Tibial artery (tissue), 4 donors: Measurements from ENCODE around the gene KCMF1.

Source experiments
- DNase-seq, 2 donors: peaks; one replicate each; pipeline ENCODE4 v3.0.0-alpha.2; 2019
- H3K27ac ChIP-seq, 2 donors: fragments of 200-600 bp; sonication (generic) in 1 of 2; 1 replicate in 1 of 2; 2 replicates in 1 of 2; pipeline ENCODE4 v1.5.1; 2018 to 2019; ENCODE audit warnings: mild to moderate bottlenecking in 1 of 2
- H3K27me3 ChIP-seq, 2 donors: fragments of 200-600 bp; sonication (generic) in 1 of 2; one replicate each; pipeline versions ENCODE4 v1.5.1 to v1.6.0; 2016 to 2019
- H3K36me3 ChIP-seq, 3 donors: fragments of 200-600 bp; sonication (generic) in 2 of 3; one replicate each; pipeline ENCODE4 v1.5.1; 2016 to 2019; ENCODE audit warnings: mild to moderate bottlenecking in 2 of 3
- H3K4me1 ChIP-seq, 4 donors: fragments of 200-600 bp; sonication (generic) in 2 of 4; 1 replicate in 3 of 4; 2 replicates in 1 of 4; pipeline ENCODE4 v1.5.1; 2016 to 2019
- H3K4me3 ChIP-seq, 2 donors: fragments of 200-600 bp; sonication (generic) in 1 of 2; 1 replicate in 1 of 2; 2 replicates in 1 of 2; pipeline ENCODE4 v1.5.1; 2018 to 2019; ENCODE audit warnings: mild to moderate bottlenecking in 2 of 2
- H3K9me3 ChIP-seq, 3 donors: fragments of 200-600 bp; sonication (generic) in 1 of 3; one replicate each; pipeline ENCODE4 v1.5.1; 2016 to 2019
- CTCF ChIP-seq, 2 experiments: fragments of 200-600 bp in 1 of 2; fragments of 450-650 bp in 1 of 2; IDR thresholded peaks; one replicate each; pipeline ENCODE4 v1.5.1; 2017 to 2019; ENCODE audit warnings: antibody characterized with exemption in 2 of 2, mild to moderate bottlenecking in 1 of 2, moderate library complexity in 1 of 2
- intact Hi-C: fragments of 100-400 bp; cut with DNase I; formaldehyde crosslinking; loops from one replicate; pipeline ENCODE4 v1.15.0; 2023; ENCODE audit warnings: low total_unique reads

Gene KCMF1

GRCh38 chr2:84995826-84996225 lies 24.9 kb downstream of the KCMF1 start:
- intact Hi-C loops, result no loop called here
- Histone ChIP-seq H3K9me3 (no peaks in the 10 kb centered on the region), H3K4me3 (no peak overlapping the region), H3K4me1 (peaks cover 0 to 65% (median 27%) of the 10 kb centered on the region in 4 donors), H3K27ac (no peak overlapping the region), H3K36me3 (no peaks in the 10 kb centered on the region), H3K27me3 (no peaks in the 10 kb centered on the region)
- no peak for DNase-seq
- TF ChIP-seq CTCF (IDR thresholded peaks at IDR 0.05), result no peak

GRCh38 chr2:84996909-84997308 lies 25.9 kb downstream of the KCMF1 start:
- peaks cover 0 to 65% (median 20%) of the 10 kb centered on the region in 4 donors for H3K4me1 ChIP-seq
- intact Hi-C loops, result no loop called here
- no peak for TF ChIP-seq CTCF (IDR thresholded peaks at IDR 0.05)

GRCh38 chr2:84999553-84999955 lies 28.6 kb downstream of the KCMF1 start:
- Histone ChIP-seq H3K27me3 (no peaks in the 10 kb centered on the region), H3K9me3 (no peaks in the 10 kb centered on the region), H3K4me3 (no peak overlapping the region), H3K27ac (no peak overlapping the region), H3K36me3 (peaks cover 0 to 3% (median 0%) of the 10 kb centered on the region in 3 donors), H3K4me1 (peaks cover 0 to 52% (median 19%) of the 10 kb centered on the region in 4 donors)
- intact Hi-C loops, result no loop called here
- TF ChIP-seq CTCF (IDR thresholded peaks at IDR 0.05), result no peak
- no peak for DNase-seq

More at GRCh38 chr2:84996909-84997308, 25.9 kb downstream of the KCMF1 start:
- Histone ChIP-seq H3K4me3 (no peak overlapping the region), H3K36me3 (no peaks in the 10 kb centered on the region), H3K9me3 (no peaks in the 10 kb centered on the region), H3K27ac (no peak overlapping the region), H3K27me3 (no peaks in the 10 kb centered on the region)
- no peak for DNase-seq

- Histone ChIP-seq H3K36me3 (peaks cover 0 to 3% (median 0%) of the 10 kb centered on the region in 3 donors), H3K9me3 (no peaks in the 10 kb centered on the region), H3K27ac (no peak overlapping the region), H3K27me3 (no peaks in the 10 kb centered on the region), H3K4me3 (no peak overlapping the region), H3K4me1 (peaks cover 0 to 38% (median 9%) of the 10 kb centered on the region in 4 donors)
- DNase-seq, result no peak
- intact Hi-C loops, result no loop called here
- no peak for TF ChIP-seq CTCF (IDR thresholded peaks at IDR 0.05)
Measured at GRCh38 chr2:85001595-85001994, 30.6 kb downstream of the KCMF1 start.

- peaks cover 0 to 38% (median 6%) of the 10 kb centered on the region in 4 donors for H3K4me1 ChIP-seq
- intact Hi-C loops, result no loop called here
Measured at GRCh38 chr2:85002534-85002933, 31.6 kb downstream of the KCMF1 start.

More at GRCh38 chr2:85002534-85002933, 31.6 kb downstream of the KCMF1 start:
- H3K36me3 ChIP-seq, result peaks cover 0 to 3% (median 1%) of the 10 kb centered on the region in 3 donors
- DNase-seq, result no peak
- H3K4me3 ChIP-seq, result no peak overlapping the region
- no peak overlapping the region for H3K27ac ChIP-seq
- no peaks in the 10 kb centered on the region for H3K27me3 ChIP-seq
- H3K9me3 ChIP-seq, result no peaks in the 10 kb centered on the region
- no peak for TF ChIP-seq CTCF (IDR thresholded peaks at IDR 0.05)
